GM20000 (cell line): ENCODE measurements around the gene FTCDNL1.

ENCODE experiments used
- DNase-seq: peaks from one replicate; pipeline ENCODE4 v3.0.0; 2012; ENCODE audit warnings: low spot score
- CTCF ChIP-seq: IDR thresholded peaks from 2 replicates; pipeline ENCODE4 v1.5.1; 2012; ENCODE audit warnings: mild to moderate bottlenecking, control low read depth; ENCODE audit errors: extremely low read depth, missing control alignments

Gene FTCDNL1

GRCh38 chr2:199754766-199755165 lies 96.2 kb downstream of the FTCDNL1 start:
- no peak for DNase-seq
- TF ChIP-seq CTCF = no peak

GRCh38 chr2:199751492-199752120 lies 99.4 kb downstream of the FTCDNL1 start:
- no peak for DNase-seq
- TF ChIP-seq CTCF = no peak

GRCh38 chr2:199749571-199749970 lies 101.4 kb downstream of the FTCDNL1 start:
- TF ChIP-seq CTCF = no peak
- no peak for DNase-seq

- DNase-seq = no peak
- TF ChIP-seq CTCF = no peak
Observed at GRCh38 chr2:199744724-199745123, 106.3 kb downstream of the FTCDNL1 start.

GRCh38 chr2:199744260-199744659 lies 106.7 kb downstream of the FTCDNL1 start:
- no peak for TF ChIP-seq CTCF
- no peak for DNase-seq

GRCh38 chr2:199743415-199744120 lies 107.4 kb downstream of the FTCDNL1 start:
- TF ChIP-seq CTCF = no peak
- no peak for DNase-seq

GRCh38 chr2:199742884-199743283 lies 108.1 kb downstream of the FTCDNL1 start:
- no peak for DNase-seq
- no peak for TF ChIP-seq CTCF
